ENCODE measurements around the gene GRAMD1B.
"Not testable (repeated sequence)": the region's sequence is repeated elsewhere in the genome, so short reads cannot be mapped to it uniquely, and the experiment has no call there.

The GRAMD1B gene

GRCh38 chr11:123543797-123544196 lies 113.7 kb downstream of the GRAMD1B start:
- peak; percentile 72 for DNase-seq

- DNase-seq = no peak
Measured at GRCh38 chr11:123544631-123545375, 114.7 kb downstream of the GRAMD1B start.

- DNase-seq = no peak
Measured at GRCh38 chr11:123545726-123546270, 115.7 kb downstream of the GRAMD1B start.

GRCh38 chr11:123546515-123546914 lies 116.4 kb downstream of the GRAMD1B start:
- peak; percentile 66 for DNase-seq

- no peak for DNase-seq
Measured at GRCh38 chr11:123547180-123547579, 117.1 kb downstream of the GRAMD1B start.

- no peak for DNase-seq
Measured at GRCh38 chr11:123548774-123549173, 118.7 kb downstream of the GRAMD1B start.

- DNase-seq = peak; percentile 43
Measured at GRCh38 chr11:123549926-123550917, 120.2 kb downstream of the GRAMD1B start.

GRCh38 chr11:123551079-123551478 lies 121.0 kb downstream of the GRAMD1B start:
- DNase-seq = no peak

- DNase-seq = no peak
Measured at GRCh38 chr11:123556633-123557032, 126.6 kb downstream of the GRAMD1B start.

GRCh38 chr11:123558536-123559315 lies 128.7 kb downstream of the GRAMD1B start:
- no peak for DNase-seq

- DNase-seq = peak; percentile 23
Measured at GRCh38 chr11:123559523-123559955, 129.5 kb downstream of the GRAMD1B start.

- DNase-seq = peak; percentile 75
Measured at GRCh38 chr11:123560006-123560405, 129.9 kb downstream of the GRAMD1B start.

GRCh38 chr11:123561431-123561800 lies 131.3 kb downstream of the GRAMD1B start:
- DNase-seq = no peak

GRCh38 chr11:123562158-123562557 lies 132.1 kb downstream of the GRAMD1B start:
- no peak for DNase-seq

GRCh38 chr11:123562829-123563228 lies 132.8 kb downstream of the GRAMD1B start:
- no peak for DNase-seq

- no peak for DNase-seq
Measured at GRCh38 chr11:123564221-123564620, 134.2 kb downstream of the GRAMD1B start.

- DNase-seq = no peak
Measured at GRCh38 chr11:123566852-123567251, 136.8 kb downstream of the GRAMD1B start.

- DNase-seq = no peak
Measured at GRCh38 chr11:123567466-123567865, 137.4 kb downstream of the GRAMD1B start.

GRCh38 chr11:123568367-123568870 lies 138.3 kb downstream of the GRAMD1B start:
- no peak for DNase-seq

- DNase-seq = no peak
Measured at GRCh38 chr11:123569393-123569792, 139.3 kb downstream of the GRAMD1B start.

GRCh38 chr11:123570939-123571580 lies 141.0 kb downstream of the GRAMD1B start:
- DNase-seq = no peak

- DNase-seq = not testable (repeated sequence)
Measured at GRCh38 chr11:123572791-123573190, 142.7 kb downstream of the GRAMD1B start.

Measured in fibroblast of skin of right biceps (primary cell).